A549 (cell line): Measurements from ENCODE around the gene LMF1.

Experiments used
- CHD2 ChIP-seq: fragments of 150-350 bp; IDR thresholded peaks from 2 replicates; pipeline ENCODE4 v1.6.1; 2014; ENCODE audit warnings: low read length; ENCODE audit not compliant: partially characterized antibody
- CTCF ChIP-seq: fragments of >200 bp; sonication (Bioruptor Twin); formaldehyde crosslinking; IDR thresholded peaks from 3 replicates; pipeline ENCODE4 v1.5.1; 2016
- ELK1 ChIP-seq: fragments of 150-350 bp; IDR thresholded peaks from 2 replicates; pipeline ENCODE4 v1.6.1; 2014; ENCODE audit warnings: low read depth, mild to moderate bottlenecking, low read length
- EP300 ChIP-seq, 2 experiments: fragments of >200 bp; sonication (Bioruptor Twin); formaldehyde crosslinking; IDR thresholded peaks; 2 replicates in 1 of 2; 3 replicates in 1 of 2; pipeline ENCODE4 v1.6.1; 2016 to 2017
- HOXA7 ChIP-seq: fragments of 250-450 bp; sonication (Bioruptor Pico); IDR thresholded peaks from 2 replicates; pipeline ENCODE4 v1.5.0; 2020; ENCODE audit warnings: mild to moderate bottlenecking, moderate library complexity
- HOXB5 ChIP-seq: fragments of 250-450 bp; sonication (Bioruptor Pico); IDR thresholded peaks from 2 replicates; pipeline ENCODE4 v1.5.0; 2020; ENCODE audit warnings: mild to moderate bottlenecking, moderate library complexity
- JUN ChIP-seq, 2 experiments: fragments of >200 bp; sonication (Bioruptor Twin); formaldehyde crosslinking; IDR thresholded peaks; 2 replicates in 1 of 2; 3 replicates in 1 of 2; pipeline ENCODE4 v1.6.1; 2016 to 2017
- JUNB ChIP-seq: fragments of >200 bp; sonication (Bioruptor Twin); formaldehyde crosslinking; IDR thresholded peaks from 2 replicates; pipeline ENCODE4 v1.6.1; 2016
- KDM1A ChIP-seq: fragments of 200-600 bp; sonication (generic); IDR thresholded peaks from 2 replicates; pipeline ENCODE4 v1.6.1; 2016; ENCODE audit warnings: low read depth, mild to moderate bottlenecking
- NR3C1 ChIP-seq: fragments of >200 bp; sonication (Bioruptor Twin); formaldehyde crosslinking; IDR thresholded peaks from 3 replicates; pipeline ENCODE4 v1.6.1; 2017
- PHF8 ChIP-seq: fragments of 200-600 bp; sonication (generic); IDR thresholded peaks from 2 replicates; pipeline ENCODE4 v1.6.1; 2016; ENCODE audit warnings: low read depth, mild to moderate bottlenecking, antibody characterized with exemption, moderate library complexity, borderline replicate concordance
- RAD21 ChIP-seq, 2 experiments: fragments of >200 bp in 1 of 2; sonication (Bioruptor Twin) in 1 of 2; formaldehyde crosslinking in 1 of 2; IDR thresholded peaks in 1 of 2; conservative IDR thresholded peaks in 1 of 2; 2 replicates in 1 of 2; 3 replicates in 1 of 2; pipeline ENCODE4 v1.6.1; 2012 to 2018; ENCODE audit warnings: inconsistent platforms in 1 of 2
- RFX5 ChIP-seq: fragments of 450-650 bp; IDR thresholded peaks from 2 replicates; pipeline ENCODE4 v1.7.1; 2014; ENCODE audit warnings: antibody characterized with exemption, mild to moderate bottlenecking, moderate library complexity
- RNF2 ChIP-seq: fragments of 200-600 bp; sonication (generic); IDR thresholded peaks from 2 replicates; pipeline ENCODE4 v1.6.1; 2016; ENCODE audit warnings: low read depth, mild to moderate bottlenecking, antibody characterized with exemption, moderate library complexity, borderline replicate concordance

- no peak for TF ChIP-seq ELK1
- no peak for TF ChIP-seq CTCF
- no peak for TF ChIP-seq HOXA7
- TF ChIP-seq RNF2, result no peak
- TF ChIP-seq PHF8, result no peak
- no peak for TF ChIP-seq JUNB
- no peak for TF ChIP-seq CHD2
- TF ChIP-seq EP300 (IDR thresholded peaks at IDR 0.05), result no peak
- no peak for TF ChIP-seq RFX5
- TF ChIP-seq RAD21 (conservative IDR thresholded peaks at IDR 0.05 in 1 of 2, IDR thresholded peaks at IDR 0.05 in 1 of 2), result no peak
- TF ChIP-seq KDM1A, result no peak
- TF ChIP-seq HOXB5 (CRISPR knock-in tag), result no peak
- TF ChIP-seq JUN (IDR thresholded peaks at IDR 0.05), result no peak
- TF ChIP-seq NR3C1, result no peak
Observed at GRCh38 chr16:985646-986400, 15.0 kb upstream of the LMF1 start.
